HG03108 (cell line): ENCODE data around the gene EPPIN.

ENCODE experiments used
- ATAC-seq: cut with Tn5 transposase; IDR thresholded peaks from one replicate; pipeline ENCODE4 v1.9.1; 2021; ENCODE audit warnings: moderate library complexity; ENCODE audit not compliant: unreplicated experiment

EPPIN gene

DNA sequence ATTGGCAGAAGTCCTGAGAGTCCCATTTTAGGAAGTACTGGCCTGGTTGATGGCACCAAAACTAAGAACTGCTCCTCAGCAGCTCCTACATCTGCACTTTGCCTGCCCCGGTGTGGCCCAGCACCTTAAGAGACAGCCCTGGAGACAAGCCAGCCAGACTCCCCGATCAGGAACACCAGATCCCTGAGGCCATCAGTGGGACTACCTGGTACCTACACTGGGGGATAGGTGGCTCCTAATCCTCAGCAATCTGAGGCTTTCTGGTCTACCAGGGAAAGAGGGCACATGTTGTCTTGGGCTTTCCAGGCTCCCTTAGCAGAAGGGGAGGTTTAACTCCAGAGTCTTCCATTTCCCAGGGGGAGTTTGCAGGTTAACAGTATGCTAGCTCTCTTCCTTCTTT is 7.8 kb downstream of the EPPIN start, which contains the start of gene WFDC6:
TSS of gene WFDC6 (minus strand) at position 101 of the 400 bp plus-strand sequence. CDS start at position 26, 75 bp downstream.
- ATAC-seq = no peak

DNA sequence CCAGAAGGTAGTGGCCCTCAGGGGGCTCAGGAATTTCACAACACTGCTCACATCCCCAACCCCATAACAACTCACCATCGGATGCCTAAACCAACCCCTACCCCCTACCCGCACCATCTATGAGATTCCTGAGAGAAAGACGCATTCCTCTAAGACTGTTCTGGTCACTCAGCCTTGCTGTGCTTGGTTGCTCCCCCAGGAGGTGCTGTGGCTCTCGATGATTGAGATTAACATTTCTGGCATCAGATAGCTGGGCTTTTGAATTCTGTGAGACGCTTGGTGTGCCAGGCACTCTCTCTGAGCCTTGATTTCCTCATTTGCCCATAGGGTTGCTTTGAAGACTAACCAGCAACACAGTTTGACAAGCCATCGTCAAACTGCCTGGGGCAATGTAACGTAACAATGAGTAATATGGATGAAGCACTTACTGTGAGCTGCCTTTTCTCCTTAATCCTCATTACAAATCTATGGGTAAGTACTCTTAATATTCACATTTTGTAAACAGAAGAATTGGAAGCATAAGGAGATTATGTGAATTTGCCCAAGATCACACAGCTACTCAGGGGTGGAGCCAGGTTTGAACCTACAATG is 8.9 kb downstream of the EPPIN start:
- no peak for ATAC-seq

DNA sequence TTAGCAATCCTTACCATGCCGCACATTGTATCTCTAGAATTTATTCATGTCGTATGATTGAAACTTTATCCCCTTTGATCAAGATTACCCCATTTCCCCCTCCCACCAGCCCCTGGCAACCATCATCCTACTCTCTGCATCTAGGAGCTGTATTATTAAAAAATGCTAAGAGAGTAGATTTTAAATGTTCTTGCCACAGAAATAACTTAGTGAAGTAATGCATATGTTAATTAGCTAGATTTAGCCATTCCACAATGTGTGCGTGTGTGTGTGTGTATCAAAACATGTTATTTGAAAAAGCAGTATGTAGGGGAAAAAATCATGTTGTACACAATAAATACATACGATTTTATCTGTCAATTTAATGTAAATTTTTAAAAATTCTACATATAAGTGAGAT is 19.9 kb downstream of the EPPIN start:
- no peak for ATAC-seq

DNA sequence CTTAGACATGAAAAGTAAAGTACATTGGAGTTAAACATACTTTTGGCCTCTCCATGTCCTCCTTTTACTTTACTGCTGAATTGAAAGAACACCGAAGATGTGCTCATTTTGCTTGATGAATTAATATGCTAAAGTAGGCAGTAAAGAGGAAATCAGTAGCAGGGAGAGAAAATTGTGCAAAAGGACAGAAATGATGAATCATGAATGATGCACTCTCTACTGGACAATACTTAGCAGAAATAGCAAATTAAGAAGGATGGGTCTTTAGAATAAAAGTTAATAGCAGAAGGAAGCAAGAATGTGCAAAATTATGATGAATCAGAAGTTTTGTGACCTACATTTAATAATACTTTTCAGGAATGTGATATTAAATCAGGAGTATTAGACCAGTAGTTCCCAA is 23.4 kb downstream of the EPPIN start:
- ATAC-seq = no peak

DNA sequence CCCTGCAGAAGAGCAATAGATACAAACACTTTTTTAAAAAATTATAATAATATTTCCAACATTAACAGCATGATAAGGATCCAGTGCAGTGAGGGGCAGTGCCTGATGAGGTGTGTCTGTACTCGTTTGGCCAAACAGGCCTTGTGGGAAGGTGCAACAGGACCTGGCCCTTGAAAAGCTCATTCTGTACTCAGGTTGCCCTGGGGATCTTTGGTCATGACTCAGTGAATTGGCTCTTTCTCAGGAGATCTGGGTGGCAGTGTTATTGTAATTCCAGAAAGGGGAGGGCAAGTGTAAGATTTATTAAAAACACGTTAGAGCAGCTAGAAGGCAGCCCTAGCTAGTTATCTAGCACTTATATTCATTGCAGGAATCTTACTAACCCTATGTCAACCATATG is 28.9 kb downstream of the EPPIN start:
- ATAC-seq = no peak

DNA sequence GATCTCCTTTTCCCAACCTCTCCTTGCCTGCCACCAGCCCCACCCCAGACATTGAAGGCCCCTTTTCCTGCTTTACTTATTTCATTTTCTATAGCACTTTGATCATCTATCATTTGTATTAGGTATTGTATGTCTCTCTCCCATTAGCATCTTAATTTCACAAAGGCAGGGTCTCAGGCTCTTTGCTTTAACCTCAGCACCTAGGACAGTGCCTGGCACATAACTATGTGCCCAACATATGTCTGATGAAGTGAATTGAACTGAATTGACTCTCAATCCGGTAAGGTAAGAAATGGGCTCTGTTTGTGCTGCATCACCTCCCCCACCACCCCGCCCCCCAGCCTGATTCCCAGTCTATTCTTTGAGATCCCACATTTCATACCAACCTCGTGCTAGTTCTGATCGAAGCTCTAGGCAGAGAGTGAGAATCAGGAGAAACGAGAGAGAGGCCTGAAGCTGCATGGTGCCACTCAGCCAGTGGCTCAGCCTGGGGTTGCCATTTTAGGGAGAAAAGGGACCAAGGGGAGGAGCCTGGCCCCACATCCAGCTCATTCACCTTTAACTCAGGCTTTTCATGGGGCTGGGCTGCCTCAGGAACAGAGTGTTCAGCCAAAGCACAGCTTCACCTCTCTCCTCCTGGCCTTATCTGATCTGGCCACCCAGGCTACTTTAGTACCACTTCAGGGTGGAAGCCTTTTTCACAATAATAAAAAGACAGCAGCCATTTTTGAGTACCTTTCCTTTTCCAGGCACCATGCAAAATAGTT is 31.9 kb downstream of the EPPIN start, which contains the start of gene SPINT3:
TSS of gene SPINT3 (minus strand) at position 476 of the 767 bp plus-strand sequence. CDS start at position 462, 14 bp downstream.
- ATAC-seq = no peak

DNA sequence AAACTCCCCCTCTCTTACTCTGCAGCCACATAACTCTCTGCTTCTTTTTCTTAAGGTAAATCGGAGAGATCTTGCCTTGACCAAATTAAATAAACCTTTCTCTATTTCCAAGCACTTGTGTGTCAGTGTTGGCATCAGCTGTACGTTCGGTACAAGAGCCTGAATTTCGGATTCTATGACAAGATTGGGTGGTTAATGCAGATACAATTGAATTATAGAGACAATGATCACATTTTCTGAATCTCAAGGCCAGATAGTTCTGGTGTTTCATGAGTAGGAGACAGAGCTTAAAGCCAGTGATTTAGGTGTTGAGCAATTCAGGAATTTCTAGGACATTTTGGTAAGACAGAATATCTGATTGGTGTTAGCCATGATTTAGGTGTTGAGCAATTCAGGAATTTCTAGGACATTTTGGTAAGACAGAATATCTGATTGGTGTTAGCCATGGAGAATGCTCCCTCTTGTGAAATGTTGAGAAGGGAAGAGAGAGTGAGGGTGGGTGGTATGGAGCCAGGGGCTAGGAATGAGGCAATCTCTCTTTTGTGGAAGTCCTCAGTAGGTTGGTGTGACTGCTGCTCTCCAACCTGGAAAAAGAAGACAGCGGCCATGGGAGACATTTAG is 36.8 kb downstream of the EPPIN start:
- ATAC-seq = no peak

DNA sequence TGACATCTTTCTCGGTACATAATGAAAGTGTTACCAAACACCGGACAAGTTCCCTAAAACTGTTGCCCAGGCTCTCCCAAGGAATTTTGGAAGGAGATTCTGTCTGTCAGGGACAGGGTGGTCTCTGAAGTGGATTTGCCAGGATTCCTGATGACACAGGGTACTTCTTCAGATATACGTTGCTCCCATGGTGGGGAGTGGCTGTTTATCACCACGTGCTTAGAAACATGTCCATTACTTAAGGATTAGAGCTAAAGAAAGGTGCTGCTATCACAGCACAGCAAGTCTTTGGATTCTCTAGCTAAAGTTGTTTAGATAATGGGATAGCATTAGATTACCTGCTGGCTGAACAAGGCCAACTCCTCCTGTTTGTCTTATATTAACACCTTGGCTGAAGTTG is 38.1 kb downstream of the EPPIN start:
- ATAC-seq = no peak

DNA sequence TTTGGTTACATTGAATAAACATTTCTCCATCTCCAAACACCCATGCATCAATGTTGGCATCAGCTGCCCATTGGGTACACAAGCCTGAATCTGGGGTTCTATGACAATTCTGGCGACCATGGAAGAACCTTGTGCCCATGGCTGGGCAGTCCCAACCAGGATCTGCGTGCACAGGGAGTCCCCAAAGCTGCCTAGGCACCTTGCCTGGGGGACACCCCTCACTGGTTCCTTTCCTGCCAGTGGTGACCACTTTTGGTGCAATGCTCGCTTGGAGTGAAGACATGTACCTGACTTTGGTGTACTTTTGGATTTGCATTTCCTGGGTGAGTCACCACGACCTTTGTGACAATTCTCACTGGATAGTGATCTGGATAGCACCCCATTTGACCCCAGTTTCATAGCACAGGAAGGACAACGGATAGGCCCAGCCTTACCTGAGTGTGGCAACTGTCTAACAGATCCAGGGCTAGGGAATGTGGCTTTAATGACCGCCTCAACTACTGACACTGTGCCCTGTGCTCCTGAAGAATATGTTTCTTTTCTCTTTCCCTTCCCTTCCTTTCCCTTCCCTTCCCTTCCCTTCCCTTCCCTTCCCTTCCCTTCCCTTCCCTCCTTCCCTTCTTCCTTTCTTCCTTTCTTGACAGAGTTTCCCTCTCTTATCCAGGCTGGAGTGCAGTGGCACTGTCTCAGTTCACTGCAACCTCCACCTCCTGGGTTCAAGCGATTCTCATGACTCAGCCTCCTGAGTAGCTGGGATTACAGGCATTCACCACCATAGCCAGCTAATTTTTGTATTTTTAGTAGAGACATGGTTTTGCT is 38.9 kb downstream of the EPPIN start:
- no peak for ATAC-seq

DNA sequence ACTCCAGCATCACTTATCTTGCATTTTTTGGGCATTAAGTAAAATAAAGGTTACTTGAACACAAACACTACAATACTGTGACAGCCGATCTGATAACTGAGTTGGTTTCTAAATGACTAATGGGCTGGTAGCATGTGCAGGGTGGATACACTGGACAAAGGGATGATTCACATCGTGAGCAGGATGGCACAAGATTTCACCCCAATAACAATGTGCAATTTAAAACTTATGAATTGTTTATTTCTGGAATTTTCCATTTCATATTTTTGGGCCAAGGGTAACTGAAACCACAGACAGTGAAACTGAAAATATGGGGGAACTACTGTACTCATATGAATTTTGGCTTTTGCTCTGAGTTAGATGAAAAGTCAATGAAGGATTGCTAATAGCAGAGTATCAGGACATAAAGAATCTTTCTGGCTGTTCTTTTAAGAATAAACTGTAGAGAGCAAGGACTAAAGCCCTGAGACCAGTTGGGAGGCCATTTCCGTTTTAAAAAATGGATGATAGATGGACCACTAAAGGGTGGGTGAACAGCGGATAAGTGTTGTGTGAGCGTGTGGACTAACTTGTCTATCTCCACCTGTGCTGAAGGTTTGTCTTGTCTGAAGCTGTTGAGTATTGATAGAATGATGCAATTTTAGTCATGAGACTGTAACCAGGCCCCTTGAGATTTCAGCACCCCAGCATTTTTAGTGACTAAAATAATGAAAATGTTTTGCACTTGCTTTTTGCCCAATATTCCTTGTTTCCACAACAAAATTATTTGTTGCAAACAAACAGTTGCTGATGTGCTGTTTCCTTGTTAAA is 40.0 kb downstream of the EPPIN start:
- ATAC-seq = no peak

DNA sequence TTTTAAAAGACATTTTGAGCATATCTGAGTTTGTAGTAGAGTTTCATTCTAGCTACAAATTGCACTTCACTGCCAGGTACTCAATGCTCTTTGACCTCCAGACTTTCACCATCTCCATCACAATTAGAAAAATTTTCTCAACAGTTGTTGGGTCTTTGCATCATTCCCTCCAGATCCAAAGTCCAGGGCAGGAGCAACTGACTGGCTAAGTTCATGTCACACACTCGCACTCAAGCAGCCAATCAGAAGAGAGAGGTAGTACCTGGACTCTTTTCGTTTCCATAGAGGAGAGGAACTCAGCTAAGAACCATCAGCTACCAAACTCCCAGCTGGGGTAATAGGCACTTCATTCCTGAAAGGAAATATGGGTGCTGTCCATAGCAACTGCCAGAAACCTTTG is 40.8 kb downstream of the EPPIN start:
- ATAC-seq = no peak

DNA sequence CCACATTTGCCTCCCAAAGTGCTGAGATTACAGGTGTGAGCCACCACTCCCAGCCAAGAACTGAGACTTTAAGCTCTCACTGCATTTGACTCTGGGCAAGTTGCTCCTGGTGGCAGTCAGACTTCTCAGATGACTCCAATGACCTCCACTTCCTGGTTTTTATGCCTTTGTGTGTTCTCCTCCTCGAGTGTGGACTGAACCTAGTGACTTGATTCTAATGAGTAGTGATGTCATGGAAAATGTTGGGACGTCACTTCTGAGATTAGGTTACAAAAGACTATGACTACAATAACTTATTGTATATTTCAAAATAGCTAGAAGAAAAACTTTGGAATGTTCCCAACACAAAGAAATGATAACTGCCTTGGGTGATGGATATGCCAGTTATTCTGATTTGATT is 43.8 kb downstream of the EPPIN start:
- no peak for ATAC-seq

DNA sequence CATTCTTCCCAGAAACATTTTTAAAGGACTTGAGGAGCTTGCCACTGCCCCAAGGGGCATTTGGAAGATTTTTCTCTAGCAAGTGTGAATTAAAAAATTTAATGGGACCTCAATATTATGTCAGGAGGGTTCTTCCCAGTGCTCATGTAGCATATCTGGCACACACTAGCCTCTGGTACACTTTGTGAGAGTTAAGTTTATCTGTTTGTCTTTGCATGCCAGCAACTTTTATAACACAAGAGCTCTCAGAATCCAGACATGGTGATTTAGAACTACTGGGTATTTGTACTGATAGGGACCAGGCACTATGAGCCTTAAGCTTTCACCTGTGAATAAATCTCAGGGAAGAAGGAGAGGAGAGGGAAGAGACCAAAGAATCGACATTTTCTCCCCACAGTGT is 44.6 kb downstream of the EPPIN start:
- no peak for ATAC-seq

DNA sequence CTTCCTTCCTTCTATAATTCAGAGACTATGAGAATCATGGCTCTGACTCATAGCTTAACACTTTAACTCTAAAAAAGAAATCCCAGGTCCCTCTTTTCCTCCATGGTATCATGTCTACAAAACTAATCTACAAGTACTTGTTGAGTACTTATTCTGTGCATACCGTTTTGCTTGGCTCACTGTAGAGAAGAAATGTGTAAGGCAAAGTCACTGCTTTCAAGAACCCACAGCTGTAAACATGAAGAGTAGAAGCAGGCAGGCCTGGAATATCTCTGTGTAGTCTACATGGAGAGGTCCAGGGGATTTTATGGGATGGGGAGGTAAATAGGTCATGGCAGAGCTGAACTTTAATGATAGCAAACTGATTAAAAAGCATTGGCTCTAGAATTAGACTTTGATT is 45.6 kb downstream of the EPPIN start:
- ATAC-seq = no peak

DNA sequence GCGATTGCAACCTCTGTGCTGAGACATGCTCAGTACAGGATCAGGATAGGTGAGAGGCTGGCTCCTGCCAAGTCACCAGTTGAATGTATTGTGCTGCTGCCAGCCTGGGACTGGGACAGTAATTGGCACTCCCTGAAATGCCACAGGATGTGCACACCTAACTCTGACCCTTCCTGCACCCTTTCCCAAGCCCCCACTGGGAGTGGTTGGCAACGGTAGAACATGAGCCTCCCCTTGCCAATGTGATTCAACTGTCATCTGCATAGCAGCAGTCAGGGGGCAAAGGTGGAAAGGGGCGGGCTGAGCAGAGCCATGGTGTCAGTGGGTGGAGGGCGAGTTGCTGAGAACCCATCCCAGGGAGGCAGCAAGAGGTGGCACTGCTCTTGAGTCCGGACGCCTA is 47.2 kb downstream of the EPPIN start:
- no peak for ATAC-seq

DNA sequence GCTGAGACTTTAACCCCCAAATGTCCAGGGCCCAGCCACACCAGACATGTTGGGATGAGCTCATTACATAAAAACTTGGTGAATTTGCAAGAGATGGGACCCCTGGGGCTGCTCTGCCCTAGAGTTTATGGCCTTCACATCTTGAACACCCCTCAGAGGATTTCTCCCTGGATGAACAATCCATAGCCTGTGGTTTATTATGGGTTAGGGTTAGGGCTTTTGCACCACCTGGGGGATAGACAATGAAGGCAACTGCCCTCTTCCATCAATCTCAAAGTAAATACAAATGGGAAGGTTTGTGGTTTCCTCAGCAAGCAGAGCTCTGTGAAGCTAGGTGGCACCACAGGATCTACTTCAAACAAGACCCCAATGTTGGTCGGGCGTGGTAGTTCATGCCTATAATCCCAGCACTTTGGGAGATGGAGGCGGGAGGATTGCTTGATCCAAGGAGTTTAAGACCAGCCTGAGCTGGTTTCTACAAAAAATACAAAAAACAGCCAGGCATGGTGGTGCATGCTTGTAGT is 49.2 kb downstream of the EPPIN start:
- ATAC-seq = no peak

DNA sequence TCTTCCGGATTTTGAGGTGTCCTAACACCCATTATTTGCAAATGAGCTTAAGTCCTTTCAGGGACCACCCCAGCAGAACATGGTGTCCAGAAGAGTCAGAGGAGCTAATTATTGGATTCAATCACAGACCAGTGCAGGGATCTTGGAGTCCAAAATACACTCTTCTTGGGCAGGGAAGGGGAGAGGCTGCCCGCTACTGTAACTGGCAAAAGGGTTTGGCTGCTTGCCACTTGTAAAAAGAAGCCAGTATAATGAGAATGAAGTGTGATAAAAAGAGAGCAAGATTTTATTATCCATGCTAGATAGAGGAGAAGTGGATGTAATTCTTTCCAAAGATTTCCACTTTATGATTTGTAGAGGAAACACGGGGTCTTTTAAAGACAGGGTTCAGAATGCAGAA is 51.0 kb downstream of the EPPIN start:
- no peak for ATAC-seq

DNA sequence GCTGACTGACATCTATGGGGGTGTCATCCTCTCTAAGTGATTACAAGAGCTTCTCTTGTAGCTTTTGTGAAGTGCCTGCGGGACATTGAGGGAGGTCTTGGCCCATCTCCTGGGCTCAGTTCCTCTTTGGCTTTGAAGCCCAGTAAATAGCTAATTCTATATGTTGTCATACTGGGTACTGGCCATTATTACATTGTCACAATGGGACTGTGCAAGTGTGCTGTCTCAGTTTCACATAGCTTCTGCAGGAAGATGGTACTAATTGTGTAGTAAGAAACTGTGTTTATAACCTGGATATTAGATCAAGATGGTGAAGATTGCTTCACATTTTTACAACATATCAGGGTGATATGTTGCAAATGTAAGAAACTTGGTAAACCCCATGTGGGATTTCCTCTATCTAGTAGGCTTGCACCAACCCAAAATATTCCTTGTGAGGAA is 51.7 kb downstream of the EPPIN start:
- ATAC-seq = no peak
